SIG-M5 (cell line): ENCODE results near the gene SYNGR4.
A peak's percentile ranks its signal among the peaks of the same experiment; 100 is the strongest.

Experiments
- DNase-seq: peaks from one replicate; lab custom pipeline; 2025; lab: John Stamatoyannopoulos, UW

Gene SYNGR4

GRCh38 chr19:48341515-48342413 lies 22.4 kb upstream of the SYNGR4 start:
- no peak for DNase-seq

GRCh38 chr19:48342414-48342738 lies 21.8 kb upstream of the SYNGR4 start:
- DNase-seq: no peak

- no peak for DNase-seq
Observed at GRCh38 chr19:48342841-48343540, 21.2 kb upstream of the SYNGR4 start.

GRCh38 chr19:48344892-48345291 lies 19.3 kb upstream of the SYNGR4 start:
- no peak for DNase-seq

- DNase-seq: no peak
Observed at GRCh38 chr19:48346191-48346590, 18.0 kb upstream of the SYNGR4 start.

GRCh38 chr19:48348045-48348444 lies 16.1 kb upstream of the SYNGR4 start:
- no peak for DNase-seq

GRCh38 chr19:48348737-48349136 lies 15.4 kb upstream of the SYNGR4 start:
- DNase-seq: no peak

- no peak for DNase-seq
Observed at GRCh38 chr19:48350856-48351255, 13.3 kb upstream of the SYNGR4 start.

- no peak for DNase-seq
Observed at GRCh38 chr19:48351341-48351752, 12.8 kb upstream of the SYNGR4 start.

- DNase-seq: no peak
Observed at GRCh38 chr19:48353677-48354076, 10.5 kb upstream of the SYNGR4 start.

GRCh38 chr19:48354332-48354992 lies 9.7 kb upstream of the SYNGR4 start:
- no peak for DNase-seq

GRCh38 chr19:48355365-48355954 lies 8.7 kb upstream of the SYNGR4 start:
- no peak for DNase-seq

GRCh38 chr19:48359123-48359522 lies 5.0 kb upstream of the SYNGR4 start:
- DNase-seq: no peak

- no peak for DNase-seq
Observed at GRCh38 chr19:48361912-48362311, 2.3 kb upstream of the SYNGR4 start.

- DNase-seq: peak; percentile 66
Observed at GRCh38 chr19:48362716-48363499, 1.3 kb upstream of the SYNGR4 start.

- DNase-seq: no peak
Observed at GRCh38 chr19:48363500-48363809, 712 bp upstream of the SYNGR4 start.

GRCh38 chr19:48364598-48365348 lies 606 bp downstream of the SYNGR4 start:
- no peak for DNase-seq

- DNase-seq: no peak
Observed at GRCh38 chr19:48365602-48366001, 1.4 kb downstream of the SYNGR4 start.

- DNase-seq: no peak
Observed at GRCh38 chr19:48367855-48368254, 3.7 kb downstream of the SYNGR4 start.

- DNase-seq: no peak
Observed at GRCh38 chr19:48368936-48369335, 4.8 kb downstream of the SYNGR4 start.

GRCh38 chr19:48370955-48371354 lies 6.8 kb downstream of the SYNGR4 start:
- DNase-seq: no peak
